ENCODE measurements around the gene JARID2. TPM values are rescaled to one million over a fixed set of nuclear protein-coding genes. Genes with fewer than 3 reads are reported as not detected.
"Not testable (repeated sequence)": the region's sequence is repeated elsewhere in the genome, so short reads cannot be mapped to it uniquely, and the experiment has no call there.

JARID2 gene
- total RNA-seq, 8 experiments from 2014 or later = 11.8 to 39.9 (median 30.7) TPM

DNA sequence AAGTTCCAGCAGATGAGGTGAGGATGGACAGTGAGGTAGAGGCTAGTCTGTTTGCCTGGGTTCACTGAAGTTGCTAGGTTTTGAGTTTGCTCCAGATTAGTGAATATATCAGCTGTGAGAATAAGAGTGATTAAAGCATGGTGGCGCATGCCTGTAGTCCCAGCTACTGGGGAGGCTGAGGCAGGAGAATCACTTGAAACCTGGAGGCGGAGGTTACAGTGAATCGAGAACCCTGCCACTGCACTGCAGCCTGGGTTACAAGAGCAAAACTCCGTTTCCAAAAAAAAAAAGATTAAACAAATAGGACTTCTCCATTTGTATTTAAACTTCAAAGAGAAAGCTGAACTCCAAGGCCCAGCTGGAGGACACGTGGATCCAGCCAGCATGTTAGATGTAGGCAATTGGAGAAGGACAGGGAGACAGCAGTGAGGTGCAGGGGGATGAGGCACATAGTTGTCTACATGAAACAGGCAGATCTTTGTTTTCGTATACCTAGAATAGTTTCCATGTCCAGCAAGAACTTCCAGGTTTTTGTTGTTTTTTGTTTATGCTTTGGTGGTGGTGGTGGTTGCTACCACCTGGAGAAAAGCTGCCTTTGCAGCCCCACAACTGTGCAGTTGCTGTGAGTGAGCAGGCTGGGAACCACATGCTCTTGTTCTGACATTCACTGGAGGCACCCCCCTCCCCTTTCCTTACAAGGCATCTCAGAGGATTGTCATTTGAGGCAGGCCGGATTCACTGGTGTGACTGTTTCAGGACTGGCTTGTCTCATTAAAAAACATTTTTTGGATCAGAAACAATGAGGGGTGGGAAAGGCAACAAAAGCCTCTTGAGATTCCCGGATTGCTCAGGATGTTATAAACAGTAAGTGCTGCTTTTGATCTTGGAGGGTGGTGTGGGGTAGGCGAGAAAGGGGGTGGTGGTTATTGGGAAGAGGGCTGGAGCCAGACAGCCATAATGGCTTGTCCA lies 72.3 kb downstream of the JARID2 start:
- WGBS, 10 experiments = 13 to 76% (median 51%) methylated on average over 2 to 8 of the region's 9 CpGs; no CpG with 5 or more reads in 2 of the 10 experiments
- no peak overlapping the region for H3K27ac ChIP-seq

GRCh38 chr6:15319677-15320076 lies 73.8 kb downstream of the JARID2 start:
- no peak for ATAC-seq (replicated peaks in 6 of 8)
- peaks cover 10 to 12% of the 10 kb centered on the region in 2 donors for H3K4me1 ChIP-seq (replicated peaks in 1 of 2)
- H3K27ac ChIP-seq = no peak overlapping the region
- H3K4me3 ChIP-seq = no peak overlapping the region
- in situ Hi-C loops (cut with MboI; ENCODE audit: low pct_unique_long_range_greater_than_20kb in 2 of 9, low sequenced_read_pairs in 9 of 9, unreplicated experiment in 9 of 9) = no loop called here
- WGBS, 10 experiments = 78 to 100% (median 94%) methylated on average over 1 to 3 of the region's 3 CpGs; no CpG with 5 or more reads in 4 of the 10 experiments

More for the DNA sequence above, 72.3 kb downstream of the JARID2 start:
- Histone ChIP-seq H3K4me3 (no peak overlapping the region), H3K4me1 (replicated peaks in 1 of 2) (peaks cover 10 to 12% of the 10 kb centered on the region in 2 donors)
- in situ Hi-C loops (cut with MboI; ENCODE audit: low pct_unique_long_range_greater_than_20kb in 2 of 9, low sequenced_read_pairs in 9 of 9, unreplicated experiment in 9 of 9) = no loop called here
- peak in 7 of 8 experiments; percentile 32 to 87 (median 73) for ATAC-seq (replicated peaks in 6 of 8)

DNA sequence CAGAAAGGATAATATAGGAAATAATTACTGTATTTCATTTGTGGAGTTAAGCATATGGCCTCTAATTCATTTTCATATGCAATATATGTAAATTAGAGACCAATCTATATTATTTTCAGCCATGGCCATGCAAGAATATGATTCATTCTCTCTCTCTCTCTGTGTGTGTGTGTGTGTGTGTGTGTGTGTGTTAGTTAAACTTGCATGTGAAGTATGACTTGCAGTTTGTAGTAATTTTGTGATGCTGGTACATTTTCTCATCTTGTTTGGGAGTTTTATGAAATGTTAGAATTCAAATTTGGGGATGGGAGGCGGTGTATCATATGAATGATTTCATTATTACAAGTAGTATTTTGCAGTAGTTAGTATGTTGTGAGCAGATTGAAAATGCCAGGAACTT lies 74.8 kb downstream of the JARID2 start:
- Histone ChIP-seq H3K4me3 (no peak overlapping the region), H3K4me1 (replicated peaks in 1 of 2) (peaks cover 14 to 17% of the 10 kb centered on the region in 2 donors), H3K27ac (no peak overlapping the region)
- 14 to 100% (median 100%) methylated on average over 1 of the region's 1 CpG; no CpG with 5 or more reads in 3 of the 10 experiments for WGBS, 10 experiments
- ATAC-seq (replicated peaks in 6 of 8) = peak in 1 of 8 experiments; percentile 25
- in situ Hi-C loops (cut with MboI; ENCODE audit: low pct_unique_long_range_greater_than_20kb in 2 of 9, low sequenced_read_pairs in 9 of 9, unreplicated experiment in 9 of 9) = no loop called here

DNA sequence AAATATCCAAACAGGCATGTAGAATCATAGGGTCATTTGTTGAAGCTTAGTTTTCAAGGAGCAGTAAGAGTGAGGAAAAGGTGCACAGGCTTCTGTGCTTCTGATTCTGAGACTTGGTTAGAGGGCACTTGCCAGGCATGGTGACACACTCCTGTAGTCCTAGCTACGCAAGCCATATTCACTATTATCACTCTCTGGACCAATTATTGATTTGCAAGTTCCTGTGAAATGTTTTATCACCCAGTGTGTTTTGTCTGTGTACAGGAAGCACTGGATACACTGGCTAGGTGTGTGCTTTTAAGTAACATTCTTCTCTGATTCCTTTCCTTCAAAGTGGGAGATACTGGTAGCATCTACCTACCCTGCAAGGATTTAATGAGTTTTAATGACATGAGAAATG lies 76.3 kb downstream of the JARID2 start:
- no peak overlapping the region for H3K27ac ChIP-seq
- H3K4me1 ChIP-seq (replicated peaks in 1 of 2) = peaks cover 17% of the 10 kb centered on the region in 2 donors
- H3K4me3 ChIP-seq = no peak overlapping the region
- 100% methylated on average over 1 of the region's 1 CpG; no CpG with 5 or more reads in 7 of the 10 experiments for WGBS, 10 experiments
- in situ Hi-C loops (cut with MboI; ENCODE audit: low pct_unique_long_range_greater_than_20kb in 2 of 9, low sequenced_read_pairs in 9 of 9, unreplicated experiment in 9 of 9) = no loop called here
- no peak for ATAC-seq (replicated peaks in 6 of 8)

GRCh38 chr6:15322781-15323536 lies 77.1 kb downstream of the JARID2 start:
- 50 to 100% (median 86%) methylated on average over 1 to 5 of the region's 5 CpGs; no CpG with 5 or more reads in 1 of the 10 experiments for WGBS, 10 experiments
- ATAC-seq (replicated peaks in 6 of 8) = peak in 2 of 8 experiments; percentile 17 to 59
- H3K4me1 ChIP-seq (replicated peaks in 1 of 2) = peaks cover 17 to 21% of the 10 kb centered on the region in 2 donors
- no peak overlapping the region for H3K27ac ChIP-seq
- no peak overlapping the region for H3K4me3 ChIP-seq
- in situ Hi-C loops (cut with MboI; ENCODE audit: low pct_unique_long_range_greater_than_20kb in 2 of 9, low sequenced_read_pairs in 9 of 9, unreplicated experiment in 9 of 9) = no loop called here

DNA sequence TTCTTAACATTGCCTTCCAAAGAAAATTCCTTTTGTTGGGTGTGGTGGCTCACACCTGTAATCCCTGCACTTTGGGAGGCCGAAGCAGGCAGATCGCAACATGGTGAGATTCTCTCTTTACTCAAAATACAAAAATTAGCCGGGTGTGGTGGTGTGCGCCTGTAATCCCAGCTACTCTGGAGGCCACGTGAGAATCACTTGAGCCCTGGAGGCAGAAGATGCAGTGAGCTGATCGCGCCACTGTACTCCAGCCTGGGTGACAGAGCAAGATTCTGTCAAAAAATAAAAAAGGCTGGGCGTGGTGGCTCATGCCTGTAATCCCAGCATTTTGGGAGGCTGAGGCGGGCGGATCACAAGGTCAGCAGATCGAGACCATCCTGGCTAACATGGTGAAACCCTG lies 77.7 kb downstream of the JARID2 start:
- WGBS, 10 experiments = 80 to 100% (median 97%) methylated on average over 1 to 6 of the region's 11 CpGs; no CpG with 5 or more reads in 3 of the 10 experiments
- ATAC-seq (replicated peaks in 6 of 8) = not testable (repeated sequence)

GRCh38 chr6:15324427-15324985 lies 78.6 kb downstream of the JARID2 start:
- peaks cover 15 to 20% of the 10 kb centered on the region in 2 donors for H3K4me1 ChIP-seq (replicated peaks in 1 of 2)
- H3K27ac ChIP-seq = no peak overlapping the region

More for the DNA sequence above, 77.7 kb downstream of the JARID2 start:
- H3K27ac ChIP-seq; H3K4me3 ChIP-seq; in situ Hi-C loops (cut with MboI; ENCODE audit: low pct_unique_long_range_greater_than_20kb in 2 of 9, low sequenced_read_pairs in 9 of 9, unreplicated experiment in 9 of 9): not testable (repeated sequence)
- H3K4me1 ChIP-seq (replicated peaks in 1 of 2) = peaks cover 12 to 16% of the 10 kb centered on the region in 2 donors

DNA sequence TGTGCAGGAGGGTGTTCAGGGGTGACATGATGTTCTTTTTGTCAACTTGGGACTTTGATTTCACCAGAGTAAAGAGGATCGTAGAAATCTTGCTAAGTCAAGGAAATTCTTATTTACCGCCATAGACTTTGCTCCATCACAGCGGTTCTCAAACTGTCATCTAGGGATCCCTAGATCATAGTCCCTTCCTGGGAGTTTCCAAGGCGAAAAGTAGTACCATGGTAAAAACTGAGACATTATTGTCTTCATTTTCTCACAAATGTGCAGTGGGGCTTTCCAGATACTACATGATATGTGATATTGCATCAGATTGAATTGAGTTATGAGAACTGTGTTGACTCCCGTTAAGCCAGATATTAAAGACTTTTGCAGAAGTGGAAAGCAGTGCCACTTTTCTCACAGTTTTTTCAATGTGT lies 79.7 kb downstream of the JARID2 start:
- in situ Hi-C loops (cut with MboI; ENCODE audit: low pct_unique_long_range_greater_than_20kb in 2 of 9, low sequenced_read_pairs in 9 of 9, unreplicated experiment in 9 of 9) = no loop called here
- Histone ChIP-seq H3K4me1 (replicated peaks in 1 of 2) (peaks cover 22 to 30% of the 10 kb centered on the region in 2 donors), H3K4me3 (no peak overlapping the region), H3K27ac (no peak overlapping the region)
- no peak for ATAC-seq (replicated peaks in 6 of 8)
- whole genome bisulfite sequencing, 10 experiments = 88 to 100% (median 92%) methylated on average over 2 to 5 of the region's 5 CpGs; no CpG with 5 or more reads in 2 of the 10 experiments

More at GRCh38 chr6:15324427-15324985, 78.6 kb downstream of the JARID2 start:
- H3K4me3 ChIP-seq = no peak overlapping the region
- in situ Hi-C loops (cut with MboI; ENCODE audit: low pct_unique_long_range_greater_than_20kb in 2 of 9, low sequenced_read_pairs in 9 of 9, unreplicated experiment in 9 of 9) = no loop called here
- ATAC-seq (replicated peaks in 6 of 8) = no peak
- WGBS, 10 experiments = 87 to 100% (median 93%) methylated on average over 2 to 8 of the region's 8 CpGs; no CpG with 5 or more reads in 1 of the 10 experiments

DNA sequence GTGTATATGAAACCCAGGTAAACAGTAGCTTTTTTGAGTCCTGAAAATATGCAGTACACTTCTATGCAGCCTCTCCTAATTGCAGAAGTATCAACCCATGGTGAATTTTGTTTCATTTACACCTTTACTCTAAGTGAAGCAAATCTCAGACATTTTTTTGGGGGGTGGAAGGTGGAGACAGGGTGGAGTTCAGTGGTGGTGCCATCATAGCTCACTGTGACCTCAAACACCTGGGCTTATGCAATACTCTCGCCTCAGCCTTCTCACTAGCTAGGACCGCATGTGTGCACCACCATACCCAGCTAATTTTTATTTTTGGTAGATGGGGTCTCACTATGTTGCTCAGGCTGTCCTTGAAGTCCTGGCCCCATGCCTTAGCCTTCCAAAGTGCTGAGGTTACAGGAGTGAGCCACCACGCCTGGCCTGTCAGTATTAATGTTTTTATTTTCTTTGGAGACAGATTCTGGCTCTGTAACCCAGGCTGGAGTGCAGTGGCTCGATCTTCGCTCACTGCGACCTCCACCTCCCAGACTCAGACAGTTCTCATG lies 80.3 kb downstream of the JARID2 start:
- no peak for ATAC-seq (replicated peaks in 6 of 8)
- no peak overlapping the region for H3K4me3 ChIP-seq
- no peak overlapping the region for H3K27ac ChIP-seq
- H3K4me1 ChIP-seq (replicated peaks in 1 of 2) = peaks cover 22 to 33% of the 10 kb centered on the region in 2 donors
- WGBS, 10 experiments = 80 to 100% (median 92%) methylated on average over 1 to 5 of the region's 6 CpGs; no CpG with 5 or more reads in 2 of the 10 experiments
- in situ Hi-C loops (cut with MboI; ENCODE audit: low pct_unique_long_range_greater_than_20kb in 2 of 9, low sequenced_read_pairs in 9 of 9, unreplicated experiment in 9 of 9) = no loop called here

DNA sequence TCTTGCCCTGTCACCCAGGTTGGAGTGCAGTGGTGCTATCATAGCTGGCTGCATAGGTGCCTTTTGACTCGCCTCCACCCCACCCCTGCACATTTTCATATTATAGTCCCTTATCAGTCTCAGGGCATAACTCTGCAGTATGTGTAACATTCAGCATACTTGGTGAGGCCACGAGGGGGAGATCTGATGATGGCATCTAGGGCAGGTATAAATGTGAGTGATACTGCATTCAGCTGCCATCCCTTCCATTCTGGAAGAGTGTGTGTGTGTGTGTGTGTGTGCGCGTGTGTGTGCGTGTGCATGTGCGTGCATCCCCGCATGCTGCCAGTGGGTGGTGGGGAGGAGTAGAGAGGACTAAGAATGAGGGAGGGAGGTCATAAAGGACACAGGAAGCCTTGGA lies 81.4 kb downstream of the JARID2 start:
- ATAC-seq (replicated peaks in 6 of 8) = peak in 7 of 8 experiments; percentile 16 to 86 (median 73)
- in situ Hi-C loops (cut with MboI; ENCODE audit: low pct_unique_long_range_greater_than_20kb in 2 of 9, low sequenced_read_pairs in 9 of 9, unreplicated experiment in 9 of 9) = no loop called here
- 43 to 100% (median 71%) methylated on average over 1 to 7 of the region's 7 CpGs; no CpG with 5 or more reads in 2 of the 10 experiments for WGBS, 10 experiments
- Histone ChIP-seq H3K27ac (no peak overlapping the region), H3K4me1 (replicated peaks in 1 of 2) (peaks cover 22 to 33% of the 10 kb centered on the region in 2 donors), H3K4me3 (no peak overlapping the region)

GRCh38 chr6:15329197-15329671 lies 83.4 kb downstream of the JARID2 start:
- no peak overlapping the region for H3K27ac ChIP-seq
- peak in 7 of 8 experiments; percentile 48 to 78 (median 65) for ATAC-seq (replicated peaks in 6 of 8)
- peaks cover 22 to 33% of the 10 kb centered on the region in 2 donors for H3K4me1 ChIP-seq (replicated peaks in 1 of 2)
- in situ Hi-C loops (cut with MboI; ENCODE audit: low pct_unique_long_range_greater_than_20kb in 2 of 9, low sequenced_read_pairs in 9 of 9, unreplicated experiment in 9 of 9) = no loop called here
- H3K4me3 ChIP-seq = no peak overlapping the region
- WGBS, 10 experiments = 55 to 93% (median 77%) methylated on average over 1 to 4 of the region's 4 CpGs; no CpG with 5 or more reads in 2 of the 10 experiments
